ENCODE results near the gene ASB9.

The ASB9 gene

DNA sequence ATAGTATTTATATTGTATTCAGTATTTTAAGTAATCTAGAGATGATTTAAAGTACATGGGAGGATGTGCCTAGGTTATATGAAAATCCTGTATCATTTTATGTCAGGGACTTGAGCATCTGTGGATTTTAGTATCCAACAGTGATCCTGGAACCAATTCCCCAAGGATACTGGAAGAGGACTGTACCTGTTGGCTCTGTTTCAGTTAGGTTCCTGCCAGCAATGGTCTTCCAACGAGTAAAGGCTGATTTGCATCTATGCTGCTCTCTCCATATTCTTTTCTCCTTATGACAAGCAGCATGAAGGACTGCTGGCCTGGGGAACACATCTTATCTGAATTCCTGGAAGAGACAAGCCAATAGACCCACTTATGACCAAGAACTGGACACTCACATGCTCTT, 34.9 kb downstream of the ASB9 start:
- DNase-seq, result no peak
- H3K4me2 ChIP-seq (ENCODE audit: low read depth, low read length), result no peak overlapping the region
- H2AFZ ChIP-seq (ENCODE audit: low read length), result no peak overlapping the region
- H3K79me2 ChIP-seq (ENCODE audit: low read length), result no peaks in the 10 kb centered on the region
- H4K20me1 ChIP-seq (ENCODE audit: insufficient read depth, low read length), result no peaks in the 10 kb centered on the region
- no peaks in the 10 kb centered on the region for H3K4me1 ChIP-seq (ENCODE audit: low read length)
- no peaks in the 10 kb centered on the region for H3K9me2 ChIP-seq (replicated peaks; ENCODE audit: insufficient read depth, low read length)
- no peaks in the 10 kb centered on the region for H3K9me3 ChIP-seq (replicated peaks; ENCODE audit: insufficient read depth, low read length)
- no peaks in the 10 kb centered on the region for H3K27me3 ChIP-seq (replicated peaks; ENCODE audit: insufficient read depth, low read length)
- no peaks in the 10 kb centered on the region for H3K36me3 ChIP-seq (replicated peaks; ENCODE audit: insufficient read depth, low read length)
- no peak overlapping the region for H3K27ac ChIP-seq (ENCODE audit: low read length)
- TF ChIP-seq, protein P1, sequence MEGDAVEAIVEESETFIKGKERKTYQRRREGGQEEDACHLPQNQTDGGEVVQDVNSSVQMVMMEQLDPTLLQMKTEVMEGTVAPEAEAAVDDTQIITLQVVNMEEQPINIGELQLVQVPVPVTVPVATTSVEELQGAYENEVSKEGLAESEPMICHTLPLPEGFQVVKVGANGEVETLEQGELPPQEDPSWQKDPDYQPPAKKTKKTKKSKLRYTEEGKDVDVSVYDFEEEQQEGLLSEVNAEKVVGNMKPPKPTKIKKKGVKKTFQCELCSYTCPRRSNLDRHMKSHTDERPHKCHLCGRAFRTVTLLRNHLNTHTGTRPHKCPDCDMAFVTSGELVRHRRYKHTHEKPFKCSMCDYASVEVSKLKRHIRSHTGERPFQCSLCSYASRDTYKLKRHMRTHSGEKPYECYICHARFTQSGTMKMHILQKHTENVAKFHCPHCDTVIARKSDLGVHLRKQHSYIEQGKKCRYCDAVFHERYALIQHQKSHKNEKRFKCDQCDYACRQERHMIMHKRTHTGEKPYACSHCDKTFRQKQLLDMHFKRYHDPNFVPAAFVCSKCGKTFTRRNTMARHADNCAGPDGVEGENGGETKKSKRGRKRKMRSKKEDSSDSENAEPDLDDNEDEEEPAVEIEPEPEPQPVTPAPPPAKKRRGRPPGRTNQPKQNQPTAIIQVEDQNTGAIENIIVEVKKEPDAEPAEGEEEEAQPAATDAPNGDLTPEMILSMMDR (IDR thresholded peaks at IDR 0.05; ENCODE audit: low read length), result no peak
- TF ChIP-seq EZH2phosphoT487 (IDR thresholded peaks at IDR 0.05; ENCODE audit: low read length) (no peak), EZH2 (optimal IDR thresholded peaks at IDR 0.05; ENCODE audit: low read depth, low read length) (no peak)
- H3F3A ChIP-seq (ENCODE audit: insufficient read depth, low read length), result no peaks in the 10 kb centered on the region
- no peak overlapping the region for H3K4me3 ChIP-seq (ENCODE audit: low read length)
- no peak overlapping the region for H3K9ac ChIP-seq (ENCODE audit: low read length)

DNA sequence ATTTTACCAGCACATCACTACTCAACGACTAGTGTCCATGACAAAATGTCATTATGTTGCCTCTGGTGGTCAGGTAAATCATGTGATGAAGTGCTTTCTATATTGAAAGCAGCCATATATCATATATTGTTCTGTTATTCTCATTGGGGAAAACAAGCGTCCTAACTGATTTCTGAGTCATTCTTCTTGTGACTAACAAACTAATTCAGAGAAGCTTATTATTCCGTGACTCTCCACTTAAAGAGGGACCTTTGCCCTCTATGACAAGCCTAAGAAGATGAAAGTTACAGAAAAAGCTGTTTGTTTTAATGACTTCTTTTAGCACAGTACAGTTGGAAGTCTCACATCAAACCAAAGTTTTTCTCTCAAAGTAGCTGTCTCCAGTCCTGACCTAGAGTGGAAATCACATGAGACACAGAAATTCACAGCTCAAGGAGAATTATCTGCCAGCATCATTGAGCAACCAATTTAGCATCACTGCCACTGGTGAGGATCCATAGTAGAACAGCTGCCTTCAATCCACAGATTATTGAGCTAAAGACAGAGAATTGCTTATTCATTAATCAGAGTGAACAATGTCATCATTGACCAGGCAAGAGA, 36.4 kb downstream of the ASB9 start:
- no peaks in the 10 kb centered on the region for H3K9me2 ChIP-seq (replicated peaks; ENCODE audit: insufficient read depth, low read length)
- H3F3A ChIP-seq (ENCODE audit: insufficient read depth, low read length), result no peaks in the 10 kb centered on the region
- TF ChIP-seq EZH2phosphoT487 (IDR thresholded peaks at IDR 0.05; ENCODE audit: low read length) (no peak), EZH2 (optimal IDR thresholded peaks at IDR 0.05; ENCODE audit: low read depth, low read length) (no peak)
- TF ChIP-seq, protein P1 (IDR thresholded peaks at IDR 0.05; ENCODE audit: low read length), result no peak

DNA sequence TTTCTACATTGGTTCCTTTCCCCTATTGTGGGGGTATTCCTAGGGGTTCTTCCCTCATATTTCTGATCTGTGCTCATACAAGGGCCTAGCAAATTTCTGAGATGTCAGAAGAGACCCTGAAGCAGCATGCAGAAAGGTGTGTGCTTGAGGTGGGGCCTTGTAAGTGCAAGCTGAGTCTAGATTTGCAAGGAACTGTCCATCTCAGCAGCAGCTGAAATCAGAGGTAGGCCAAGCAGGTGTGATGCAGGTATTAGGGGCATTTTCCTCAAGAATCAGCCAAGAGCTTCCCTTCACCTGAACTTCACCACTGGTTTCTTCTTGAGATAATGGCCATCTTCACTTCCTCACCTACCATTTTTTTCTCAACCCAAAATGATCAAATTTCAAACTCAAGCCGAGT, 45.1 kb downstream of the ASB9 start:
- TF ChIP-seq EZH2phosphoT487 (IDR thresholded peaks at IDR 0.05; ENCODE audit: low read length) (no peak), EZH2 (optimal IDR thresholded peaks at IDR 0.05; ENCODE audit: low read depth, low read length) (no peak)
- TF ChIP-seq, protein P1 (IDR thresholded peaks at IDR 0.05; ENCODE audit: low read length), result no peak

More for the DNA sequence above, 36.4 kb downstream of the ASB9 start:
- Histone ChIP-seq H3K27me3 (replicated peaks; ENCODE audit: insufficient read depth, low read length) (no peaks in the 10 kb centered on the region), H3K9me3 (replicated peaks; ENCODE audit: insufficient read depth, low read length) (no peaks in the 10 kb centered on the region), H3K27ac (ENCODE audit: low read length) (no peak overlapping the region), H3K36me3 (replicated peaks; ENCODE audit: insufficient read depth, low read length) (no peaks in the 10 kb centered on the region), H3K4me1 (ENCODE audit: low read length) (no peaks in the 10 kb centered on the region), H3K9ac (ENCODE audit: low read length) (no peak overlapping the region), H2AFZ (ENCODE audit: low read length) (no peak overlapping the region), H3K4me2 (ENCODE audit: low read depth, low read length) (no peak overlapping the region), H4K20me1 (ENCODE audit: insufficient read depth, low read length) (no peaks in the 10 kb centered on the region), H3K4me3 (ENCODE audit: low read length) (no peak overlapping the region), H3K79me2 (ENCODE audit: low read length) (no peaks in the 10 kb centered on the region)
- no peak for DNase-seq

More for the DNA sequence above, 45.1 kb downstream of the ASB9 start:
- Histone ChIP-seq H3K79me2 (ENCODE audit: low read length) (no peaks in the 10 kb centered on the region), H3K4me2 (ENCODE audit: low read depth, low read length) (no peak overlapping the region), H3K9ac (ENCODE audit: low read length) (no peak overlapping the region), H3K9me3 (replicated peaks; ENCODE audit: insufficient read depth, low read length) (no peaks in the 10 kb centered on the region), H4K20me1 (ENCODE audit: insufficient read depth, low read length) (no peaks in the 10 kb centered on the region), H3K9me2 (replicated peaks; ENCODE audit: insufficient read depth, low read length) (no peaks in the 10 kb centered on the region), H3K27me3 (replicated peaks; ENCODE audit: insufficient read depth, low read length) (no peaks in the 10 kb centered on the region), H3K4me1 (ENCODE audit: low read length) (no peaks in the 10 kb centered on the region), H3F3A (ENCODE audit: insufficient read depth, low read length) (no peaks in the 10 kb centered on the region), H3K36me3 (replicated peaks; ENCODE audit: insufficient read depth, low read length) (no peaks in the 10 kb centered on the region), H3K27ac (ENCODE audit: low read length) (no peak overlapping the region), H2AFZ (ENCODE audit: low read length) (no peak overlapping the region), H3K4me3 (ENCODE audit: low read length) (no peak overlapping the region)
- DNase-seq, result no peak

Measured in MM.1S (cell line).